Stimulated activated CD4-positive, alpha-beta T cell treated with anti-CD3 and anti-CD28 coated beads, Interleukin-4, amount 100 ng/mL, for 4 hours (primary cell): ENCODE results near the gene ZGRF1.
"Not testable (repeated sequence)": the region's sequence is repeated elsewhere in the genome, so short reads cannot be mapped to it uniquely, and the experiment has no call there.

Source experiments
- DNase-seq, 2 experiments: peaks; one replicate each; pipeline ENCODE4 v3.0.0-alpha.2; 2020

ZGRF1 gene

GRCh38 chr4:112644595-112645535 lies 8.2 kb upstream of the ZGRF1 start:
- not testable (repeated sequence) for DNase-seq

GRCh38 chr4:112642526-112642925 lies 5.8 kb upstream of the ZGRF1 start:
- DNase-seq: no peak

GRCh38 chr4:112637552-112637866 lies 800 bp upstream of the ZGRF1 start:
- no peak for DNase-seq

- DNase-seq: no peak
Observed at GRCh38 chr4:112633477-112634235, 3.1 kb downstream of the ZGRF1 start.

- no peak for DNase-seq
Observed at GRCh38 chr4:112626228-112626627, 10.5 kb downstream of the ZGRF1 start.

GRCh38 chr4:112616984-112617383 lies 19.7 kb downstream of the ZGRF1 start:
- DNase-seq: no peak

- not testable (repeated sequence) for DNase-seq
Observed at GRCh38 chr4:112612814-112613213, 23.9 kb downstream of the ZGRF1 start.

GRCh38 chr4:112604589-112604988 lies 32.1 kb downstream of the ZGRF1 start:
- peak in 1 of 2 experiments; percentile 9 for DNase-seq

- no peak for DNase-seq
Observed at GRCh38 chr4:112594993-112595392, 41.7 kb downstream of the ZGRF1 start.

GRCh38 chr4:112593438-112594133 lies 43.1 kb downstream of the ZGRF1 start:
- DNase-seq: no peak

- DNase-seq: no peak
Observed at GRCh38 chr4:112592717-112593116, 44.0 kb downstream of the ZGRF1 start.

- DNase-seq: no peak
Observed at GRCh38 chr4:112591593-112591992, 45.1 kb downstream of the ZGRF1 start.

GRCh38 chr4:112589206-112589605 lies 47.5 kb downstream of the ZGRF1 start:
- DNase-seq: no peak

GRCh38 chr4:112585977-112586736 lies 50.6 kb downstream of the ZGRF1 start:
- DNase-seq: no peak

GRCh38 chr4:112567536-112567935 lies 69.2 kb downstream of the ZGRF1 start:
- DNase-seq: no peak

- DNase-seq: no peak
Observed at GRCh38 chr4:112564706-112565270, 71.9 kb downstream of the ZGRF1 start.

- DNase-seq: no peak
Observed at GRCh38 chr4:112563431-112564200, 73.1 kb downstream of the ZGRF1 start.

- DNase-seq: no peak
Observed at GRCh38 chr4:112562254-112562879, 74.3 kb downstream of the ZGRF1 start.

GRCh38 chr4:112560084-112560483 lies 76.6 kb downstream of the ZGRF1 start:
- DNase-seq: no peak

- DNase-seq: no peak
Observed at GRCh38 chr4:112559053-112559452, 77.7 kb downstream of the ZGRF1 start.
